GM18519 (cell line): ENCODE results near the gene MAP4.
"Not testable (repeated sequence)": the region's sequence is repeated elsewhere in the genome, so short reads cannot be mapped to it uniquely, and the experiment has no call there.

ENCODE experiments used
- ATAC-seq: cut with Tn5 transposase; IDR thresholded peaks from one replicate; pipeline ENCODE4 v1.9.1; 2021; ENCODE audit warnings: mild to moderate bottlenecking, moderate library complexity; ENCODE audit not compliant: unreplicated experiment, low FRiP score

Gene MAP4

DNA sequence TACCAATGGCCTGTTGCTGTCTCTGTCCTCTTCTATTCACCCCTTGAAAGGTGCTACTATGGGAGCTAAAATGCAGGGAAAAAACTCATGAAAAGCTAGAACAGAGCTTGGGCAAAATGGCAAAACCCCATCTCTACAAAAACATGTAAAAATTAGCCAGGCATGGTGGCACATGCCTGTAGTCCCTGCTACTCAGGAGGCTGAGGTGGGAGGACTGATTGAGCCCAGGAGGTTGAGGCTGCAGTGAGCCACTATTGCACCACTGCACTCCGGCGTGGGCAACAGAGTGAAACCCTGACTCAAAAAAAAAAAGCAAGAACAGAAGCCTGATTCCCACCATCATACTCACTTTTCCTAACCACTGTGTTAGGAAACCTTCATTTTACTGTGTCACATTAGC, 1.9 kb downstream of the MAP4 start:
- ATAC-seq: no peak

DNA sequence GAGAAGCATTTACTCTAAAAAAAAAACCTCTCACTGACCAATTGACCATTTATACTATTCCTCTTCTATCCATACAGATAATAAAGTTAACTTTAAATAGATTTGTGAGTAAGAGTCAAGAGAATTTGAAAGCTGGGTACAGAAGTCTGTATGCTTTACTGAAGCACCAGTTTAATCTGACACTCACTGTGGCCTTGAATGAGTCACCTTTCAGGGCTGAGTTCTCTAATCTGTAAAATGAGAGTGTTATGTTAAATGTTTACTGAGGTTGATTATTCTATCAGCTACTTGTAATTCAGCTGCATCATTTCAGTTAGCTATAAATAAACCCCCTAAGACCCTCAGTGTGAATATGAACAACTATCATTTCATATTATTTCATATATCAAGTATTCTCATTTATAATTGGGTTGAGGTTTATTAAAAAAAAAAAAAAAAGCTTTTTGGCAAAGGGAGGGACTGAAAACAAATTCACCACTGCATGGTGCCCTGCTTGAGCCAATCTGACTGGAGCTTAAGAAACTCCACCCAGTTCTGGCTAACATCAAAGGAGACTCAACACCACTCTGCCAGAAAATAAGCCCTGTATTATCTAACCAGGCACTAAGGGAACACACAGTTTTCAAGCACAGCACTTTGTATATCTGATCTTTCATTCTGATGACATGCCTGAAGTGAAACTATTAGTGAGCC, 2.8 kb downstream of the MAP4 start:
- ATAC-seq: no peak

DNA sequence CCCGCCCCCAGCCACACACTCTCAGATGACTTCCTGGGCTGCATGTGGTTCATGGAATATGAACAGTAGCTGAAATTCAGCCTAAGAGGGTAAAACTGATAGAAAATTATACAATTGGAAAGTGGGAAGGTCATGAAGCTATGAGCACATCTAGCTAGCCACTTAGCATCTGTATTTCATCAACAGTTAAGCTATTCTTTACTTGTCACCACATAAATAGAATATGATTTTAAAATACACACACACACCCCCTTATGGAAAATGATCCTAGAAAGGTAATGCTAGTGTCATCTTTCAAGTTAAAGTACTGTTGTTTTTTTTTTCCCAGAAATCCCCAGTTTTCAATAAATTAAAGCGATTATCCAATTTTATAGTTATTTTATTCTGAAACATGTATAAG, 3.6 kb downstream of the MAP4 start:
- no peak for ATAC-seq

DNA sequence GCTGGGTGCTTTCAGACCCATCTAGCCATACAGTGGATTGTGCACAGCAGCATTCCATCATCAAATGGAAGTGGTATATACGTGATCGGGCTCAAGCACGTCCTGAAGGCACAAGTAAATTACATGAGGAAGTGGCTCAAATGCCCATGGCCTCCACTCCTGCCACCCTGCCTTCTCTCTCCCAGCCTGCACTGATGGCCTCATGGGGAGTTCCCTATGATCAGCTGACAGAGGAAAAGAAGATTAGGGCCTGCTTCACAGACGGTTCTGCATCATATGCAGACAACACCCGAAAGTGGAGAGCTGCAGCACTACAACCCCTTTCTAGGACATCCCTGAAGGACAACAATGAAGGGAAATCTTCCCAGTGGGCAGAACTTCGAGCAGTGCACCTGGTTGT, 8.2 kb downstream of the MAP4 start:
- ATAC-seq: not testable (repeated sequence)

DNA sequence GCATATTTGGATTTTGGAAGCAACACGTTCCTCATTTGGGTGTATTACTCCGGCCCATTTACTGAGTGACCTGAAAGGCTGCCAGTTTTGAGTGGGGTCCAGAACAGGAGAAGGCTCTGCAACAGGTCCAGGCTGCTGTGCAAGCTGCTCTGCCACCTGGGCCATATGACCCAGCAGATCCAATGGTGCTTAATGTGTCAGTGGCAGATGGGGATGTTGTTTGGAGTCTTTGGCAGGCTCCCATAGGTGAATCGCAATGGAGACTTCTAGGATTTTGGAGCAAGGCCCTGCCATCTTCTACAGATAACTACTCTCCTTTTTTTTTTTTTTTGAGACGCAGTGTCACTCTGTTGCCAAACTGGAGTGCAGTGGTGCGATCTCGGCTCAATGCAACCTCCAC, 8.9 kb downstream of the MAP4 start:
- not testable (repeated sequence) for ATAC-seq

DNA sequence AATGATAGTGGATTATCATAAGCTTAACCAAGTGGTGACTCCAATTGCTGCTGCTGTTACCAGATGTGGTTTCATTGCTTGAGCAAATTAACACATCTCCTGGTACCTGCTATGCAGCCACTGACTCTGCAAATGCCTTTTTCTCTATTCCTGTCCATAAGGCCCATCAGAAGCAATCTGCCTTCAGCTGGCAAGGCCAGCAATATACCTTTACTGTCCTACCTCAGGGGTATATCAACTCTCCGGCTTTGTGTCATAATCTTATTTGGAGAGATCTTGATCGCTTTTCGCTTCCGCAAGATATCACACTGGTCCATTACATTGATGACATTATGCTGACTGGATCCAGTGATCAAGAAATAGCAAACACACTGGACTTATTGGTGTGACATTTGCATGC, 9.4 kb downstream of the MAP4 start:
- not testable (repeated sequence) for ATAC-seq

DNA sequence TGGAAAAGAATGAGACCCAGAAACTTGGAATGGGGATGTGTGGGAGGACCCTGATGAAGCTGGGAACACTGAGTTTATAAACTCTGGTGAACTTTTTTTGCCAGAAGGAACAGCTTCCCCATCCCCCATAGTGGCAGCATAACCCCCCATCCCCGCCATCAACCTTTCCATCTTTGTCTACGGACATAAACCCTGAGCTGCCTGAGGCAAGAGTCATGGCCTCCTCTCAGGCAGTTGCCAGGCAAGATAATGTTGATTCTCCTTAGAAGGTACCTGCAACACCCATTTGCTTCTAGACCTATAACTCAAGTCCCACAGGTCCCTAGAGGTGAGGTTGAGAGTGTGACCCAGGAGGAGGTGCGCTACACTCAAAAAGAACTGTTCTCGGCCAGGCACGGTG, 11.5 kb downstream of the MAP4 start:
- no peak for ATAC-seq

DNA sequence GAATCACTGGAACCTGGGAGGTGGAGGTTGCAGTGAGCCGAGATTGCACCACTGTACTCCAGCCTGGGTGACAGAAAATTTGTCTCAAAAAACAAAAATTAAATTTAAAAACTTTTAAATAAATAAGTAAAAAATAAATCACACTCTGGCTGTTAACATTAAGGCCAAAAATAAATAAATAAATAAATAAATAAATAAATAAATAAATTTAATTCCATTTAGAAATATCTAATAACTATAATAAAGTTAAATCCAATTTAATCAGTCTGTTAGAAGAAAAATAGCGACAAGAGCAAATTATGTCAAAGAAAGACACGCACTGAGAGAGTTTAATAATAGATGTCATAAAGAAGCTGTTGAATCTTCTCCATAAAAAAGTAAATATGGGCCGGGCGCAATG, 13.4 kb downstream of the MAP4 start:
- ATAC-seq: no peak

DNA sequence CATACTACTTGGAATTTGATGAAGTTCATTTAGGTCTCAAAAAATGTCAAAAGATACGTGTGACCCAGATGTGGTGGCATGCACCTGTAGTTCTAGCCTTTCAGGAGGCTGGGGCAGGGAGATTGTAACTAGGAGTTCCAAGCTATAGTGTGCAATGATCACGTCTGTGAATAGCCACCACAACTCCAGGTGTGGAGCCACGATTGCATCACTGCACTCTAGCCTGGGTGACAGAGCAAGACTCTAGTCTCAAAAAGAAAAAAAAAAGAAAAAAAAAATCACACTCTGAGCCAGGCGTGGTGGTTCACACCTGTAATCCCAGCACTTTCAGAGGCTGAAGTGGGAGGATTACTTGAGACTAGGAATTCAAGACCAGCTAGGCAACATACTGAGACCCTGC, 14.2 kb downstream of the MAP4 start:
- ATAC-seq: no peak

DNA sequence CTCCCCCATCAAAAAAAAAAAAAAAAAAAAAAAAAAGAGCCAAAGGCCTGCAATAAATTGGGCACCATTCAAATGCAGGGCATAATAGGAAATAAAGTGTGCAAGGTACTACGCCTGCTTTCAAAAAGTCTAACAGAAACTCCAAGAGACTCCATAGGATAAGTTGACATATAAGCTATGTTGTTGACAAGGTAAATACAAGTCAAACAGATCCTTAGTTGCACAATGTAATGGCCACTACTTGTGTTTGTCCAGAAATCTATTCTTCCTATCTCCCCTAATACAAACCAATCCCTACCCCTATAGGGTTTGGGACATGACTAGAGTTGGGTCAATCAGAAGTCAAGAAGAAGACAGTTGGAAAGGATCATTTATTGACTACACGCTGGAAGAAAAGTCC, 16.0 kb downstream of the MAP4 start:
- no peak for ATAC-seq

DNA sequence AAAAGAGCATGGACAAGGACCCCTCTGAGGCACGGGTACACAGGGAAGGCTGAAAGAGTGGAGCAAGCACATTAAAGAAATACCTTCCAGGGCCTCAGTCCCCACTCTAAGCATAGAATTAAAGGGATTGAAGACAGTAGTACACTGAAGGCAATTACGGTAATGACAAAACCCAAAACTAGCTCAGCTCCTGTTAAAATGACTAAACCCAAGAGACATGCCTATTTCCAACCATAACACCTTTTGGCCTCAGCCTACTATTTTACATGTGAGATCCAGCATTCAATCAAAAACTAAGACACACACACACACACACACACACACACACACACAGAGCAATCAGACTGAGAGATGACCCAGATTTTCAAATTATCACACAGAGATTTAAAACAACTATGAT, 19.8 kb downstream of the MAP4 start:
- no peak for ATAC-seq

DNA sequence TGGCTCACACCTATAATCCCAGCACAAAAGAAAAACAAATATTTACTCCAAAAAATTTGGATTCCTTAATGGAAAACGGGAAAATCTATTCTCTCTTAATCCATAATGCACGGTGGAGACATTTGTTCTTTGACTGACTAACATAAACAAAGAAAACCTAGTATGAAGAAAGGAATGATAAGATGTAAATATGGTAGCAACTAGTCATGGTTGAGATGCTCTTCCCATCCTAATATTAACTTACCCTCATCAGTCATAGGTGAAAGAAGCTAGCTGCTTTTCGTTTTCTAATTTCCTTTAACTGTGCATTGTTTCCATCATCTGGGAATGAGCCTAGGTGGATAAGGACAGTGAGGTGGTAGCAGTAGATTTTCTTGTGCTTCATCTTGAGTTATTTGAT, 22.0 kb downstream of the MAP4 start:
- ATAC-seq: no peak

DNA sequence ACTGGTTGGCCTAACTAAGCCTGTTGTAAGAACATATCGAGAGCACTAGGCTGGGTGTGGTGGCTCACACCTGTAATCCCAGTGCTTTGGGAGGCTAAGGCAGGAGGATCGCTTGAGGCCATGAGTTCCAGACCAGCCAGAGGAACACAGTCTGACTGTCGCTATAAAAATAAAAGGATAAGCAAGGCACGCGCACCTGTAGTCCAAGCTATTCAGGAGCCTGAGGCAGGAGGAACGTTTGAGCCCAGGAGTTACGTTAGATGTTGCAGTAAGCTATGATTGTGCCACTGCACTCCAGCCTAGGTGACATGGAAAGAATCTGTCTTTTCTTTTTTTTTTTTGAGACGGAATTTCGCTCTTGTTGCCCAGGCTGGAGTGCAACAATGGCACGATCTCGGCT, 24.9 kb downstream of the MAP4 start:
- ATAC-seq: no peak

DNA sequence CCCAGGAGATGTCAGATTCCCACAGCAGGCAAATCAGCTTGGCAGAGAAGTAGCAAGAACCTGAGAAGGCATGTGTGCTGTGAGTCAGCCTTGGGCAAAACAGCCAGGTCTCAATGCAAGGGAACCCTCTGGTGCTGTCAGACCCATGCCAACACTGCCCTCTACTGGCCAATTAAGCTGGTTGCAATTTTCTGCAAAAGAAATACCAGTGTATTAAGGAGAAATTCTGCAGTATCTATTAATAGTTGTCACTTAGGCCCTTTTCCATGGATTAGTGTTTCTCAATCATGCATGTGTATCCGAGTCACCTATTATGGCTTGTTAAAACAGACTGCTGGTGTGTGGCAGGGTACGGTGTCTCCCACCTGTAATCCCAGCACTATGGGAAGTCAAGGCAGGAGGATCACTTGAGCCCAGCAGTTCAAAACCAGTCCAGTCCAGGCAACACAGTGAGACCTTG, 26.2 kb downstream of the MAP4 start:
- no peak for ATAC-seq

DNA sequence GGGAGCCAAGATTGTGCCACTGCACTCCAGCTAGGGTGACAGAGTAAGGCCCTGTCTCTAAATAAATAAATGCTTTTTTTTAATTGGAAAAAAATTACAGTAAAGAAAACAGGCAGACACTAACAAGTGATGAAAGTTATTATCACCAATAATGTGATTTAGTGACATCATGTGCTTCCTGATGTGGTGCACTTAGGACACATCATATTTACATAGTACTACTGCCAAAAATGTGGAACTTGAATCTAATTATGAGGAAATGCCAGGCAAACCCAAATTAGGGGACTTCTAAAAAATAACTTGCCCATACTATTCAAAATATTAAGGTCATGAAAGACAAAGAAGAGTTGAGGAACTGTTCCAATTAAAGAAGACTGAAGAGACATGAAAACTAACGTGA, 30.8 kb downstream of the MAP4 start:
- ATAC-seq: no peak

DNA sequence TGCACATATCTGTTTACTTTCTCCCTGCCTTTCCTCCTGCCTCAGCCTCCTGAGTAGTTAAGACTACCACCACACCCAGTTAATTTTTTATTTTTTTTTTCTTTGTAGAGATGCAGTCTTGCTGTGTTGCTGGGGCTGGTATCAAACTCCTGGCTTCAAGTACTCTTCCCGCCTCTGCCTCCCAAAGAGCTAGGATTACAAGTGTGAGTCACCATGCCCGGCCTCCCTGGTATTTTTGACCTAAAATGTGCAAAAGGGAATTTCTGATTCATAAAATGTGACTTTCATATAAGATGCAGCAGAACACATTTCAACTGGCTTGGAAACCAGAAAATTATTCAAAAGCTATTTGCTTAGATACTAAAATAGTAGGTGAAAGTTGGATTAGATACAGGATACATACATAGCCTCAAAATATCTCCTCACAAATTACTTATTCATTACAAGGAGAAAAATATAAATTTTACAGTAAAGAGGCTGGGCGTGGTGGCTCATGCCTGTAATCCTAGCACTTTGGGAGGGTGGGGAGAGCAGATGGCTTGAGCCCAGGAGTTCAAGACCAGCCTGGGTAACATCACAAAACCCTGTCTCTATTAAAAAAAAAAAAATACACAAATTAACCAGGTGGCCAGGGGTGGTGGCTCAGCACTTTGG, 32.0 kb downstream of the MAP4 start:
- no peak for ATAC-seq

DNA sequence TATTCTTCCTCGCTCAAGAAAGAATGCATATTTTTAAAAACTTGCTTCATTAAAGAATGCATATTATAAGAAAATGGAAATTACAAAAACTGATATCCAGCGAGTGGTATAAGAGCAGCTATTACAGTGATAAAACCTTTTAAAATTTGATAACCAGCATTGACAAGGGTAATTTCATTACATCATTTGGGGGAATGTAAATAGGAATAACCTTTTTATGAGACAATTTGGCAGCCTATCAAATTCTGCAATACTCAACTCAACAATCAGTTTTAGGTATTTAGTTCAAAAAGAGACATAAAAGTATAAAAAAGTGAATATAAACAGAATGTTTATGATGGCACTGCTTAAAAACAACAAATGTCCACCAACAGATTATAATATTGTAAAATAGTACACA, 35.4 kb downstream of the MAP4 start:
- no peak for ATAC-seq

DNA sequence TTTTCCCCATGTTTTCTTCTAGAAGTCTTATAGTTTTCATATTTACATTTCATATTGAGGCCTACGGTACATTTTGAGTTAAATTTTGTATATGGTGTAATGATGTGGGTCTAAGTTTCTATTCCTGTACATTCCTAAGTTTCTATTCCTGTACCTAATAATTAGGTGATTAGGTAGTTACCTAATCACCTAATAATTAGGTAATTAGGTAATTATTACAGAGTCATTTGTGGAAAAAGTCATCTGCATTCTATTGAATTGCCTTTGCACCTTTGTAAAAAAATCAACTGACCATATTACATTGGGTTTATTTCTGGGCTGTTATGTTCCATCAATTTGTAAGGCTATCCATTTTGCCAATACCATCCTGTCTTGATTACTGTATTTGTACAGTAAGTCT, 37.1 kb downstream of the MAP4 start:
- no peak for ATAC-seq

DNA sequence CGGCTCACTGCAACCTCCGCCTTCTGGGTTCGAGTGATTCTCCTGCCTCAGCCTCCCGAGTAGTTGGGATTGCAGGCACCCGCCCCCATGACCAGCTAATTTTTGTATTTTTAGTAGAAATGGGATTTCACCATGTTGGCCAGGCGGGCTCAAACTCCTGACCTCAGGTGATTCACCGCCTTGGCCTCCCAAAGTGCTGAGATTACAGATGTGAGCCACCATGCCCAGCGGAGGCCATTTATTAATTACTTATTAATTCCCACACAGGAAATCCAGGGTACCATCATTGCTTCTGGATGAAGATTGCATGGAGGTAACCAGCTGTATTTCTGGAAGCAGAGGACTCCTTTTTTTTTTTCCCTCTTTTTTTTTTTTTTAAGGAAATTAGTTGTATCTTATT, 37.8 kb downstream of the MAP4 start:
- no peak for ATAC-seq

DNA sequence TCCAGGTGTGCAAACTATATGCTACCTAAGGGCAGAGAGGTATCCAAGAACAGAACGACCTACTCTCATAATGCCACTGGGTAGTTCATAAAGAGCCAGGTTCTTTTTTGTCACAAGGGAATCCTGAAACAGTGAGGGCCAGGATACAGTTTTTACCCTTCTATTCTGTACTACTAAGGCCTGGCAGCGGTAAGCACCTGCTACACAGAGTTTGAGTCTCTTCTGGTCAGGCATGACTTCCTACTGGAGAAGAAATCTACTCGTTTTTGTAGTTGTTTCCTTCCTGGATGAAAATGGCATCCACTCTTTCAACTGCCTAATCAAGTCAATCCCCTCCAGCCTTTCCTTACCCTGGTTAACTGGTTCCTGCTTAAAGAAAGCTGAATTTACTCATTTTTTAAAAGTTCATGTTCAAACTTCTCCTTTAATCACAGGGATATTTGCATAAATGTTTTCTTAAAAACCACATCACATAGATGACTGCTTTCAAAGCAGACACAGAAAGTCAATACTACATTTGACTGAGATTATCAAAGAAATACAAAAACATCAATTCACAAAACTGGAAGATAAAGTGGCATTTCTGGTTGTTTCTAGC, 40.0 kb downstream of the MAP4 start:
- ATAC-seq: no peak

DNA sequence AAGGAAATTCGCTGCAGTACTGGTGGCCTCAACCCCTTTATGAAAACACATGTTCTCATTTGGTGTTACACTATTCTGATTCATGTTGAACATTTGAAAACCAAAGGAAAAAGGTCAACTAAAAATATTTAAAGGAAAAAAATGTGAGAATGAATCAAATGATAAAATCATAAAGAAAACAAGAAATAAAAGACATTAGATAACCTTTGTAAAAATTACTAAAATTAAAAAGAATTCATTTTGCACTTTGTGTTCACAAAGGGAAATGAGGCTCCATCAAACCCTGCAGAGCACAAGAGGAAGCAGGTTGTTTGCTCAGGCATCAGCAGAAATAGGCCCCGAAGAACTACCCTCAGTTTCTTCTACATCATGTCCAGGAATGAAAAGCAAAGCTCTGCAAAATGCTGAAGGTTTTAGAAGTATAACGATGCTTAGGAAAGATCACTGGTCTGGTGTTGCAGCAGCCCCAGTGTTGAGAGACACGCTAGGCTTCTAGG, 41.2 kb downstream of the MAP4 start:
- ATAC-seq: no peak

DNA sequence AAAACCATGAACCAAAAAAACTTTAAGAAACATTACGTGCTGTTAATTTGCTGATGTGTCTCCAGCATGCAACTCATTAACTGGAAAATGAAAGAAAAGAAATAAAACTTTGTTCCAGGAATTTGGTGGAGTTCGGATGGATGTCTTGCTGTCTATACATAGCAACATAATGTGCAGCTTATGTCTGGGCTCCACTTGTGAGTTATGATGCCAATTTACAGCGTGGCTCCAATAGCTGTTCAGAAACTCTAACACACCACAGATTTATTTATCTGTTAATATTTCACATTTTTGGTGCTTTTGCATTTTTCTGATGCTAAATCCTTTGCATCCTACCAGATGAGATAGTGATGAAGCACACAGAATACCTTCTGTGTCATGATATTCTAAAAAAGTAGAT, 45.1 kb downstream of the MAP4 start:
- ATAC-seq: no peak
